Measurements from ENCODE around the gene ATP11C.
"Not testable (repeated sequence)": the region's sequence is repeated elsewhere in the genome, so short reads cannot be mapped to it uniquely, and the experiment has no call there.

Gene ATP11C

GRCh38 chrX:139932901-139933796 lies at the start of gene ATP11C:
TSS of gene ATP11C (minus strand) at chrX:139933053. CDS start at chrX:139932042, 1,011 bp downstream.
- DNase-seq = peak; percentile 62 to 64

GRCh38 chrX:139974471-139974870 lies 41.6 kb upstream of the ATP11C start:
- DNase-seq = no peak

DNA sequence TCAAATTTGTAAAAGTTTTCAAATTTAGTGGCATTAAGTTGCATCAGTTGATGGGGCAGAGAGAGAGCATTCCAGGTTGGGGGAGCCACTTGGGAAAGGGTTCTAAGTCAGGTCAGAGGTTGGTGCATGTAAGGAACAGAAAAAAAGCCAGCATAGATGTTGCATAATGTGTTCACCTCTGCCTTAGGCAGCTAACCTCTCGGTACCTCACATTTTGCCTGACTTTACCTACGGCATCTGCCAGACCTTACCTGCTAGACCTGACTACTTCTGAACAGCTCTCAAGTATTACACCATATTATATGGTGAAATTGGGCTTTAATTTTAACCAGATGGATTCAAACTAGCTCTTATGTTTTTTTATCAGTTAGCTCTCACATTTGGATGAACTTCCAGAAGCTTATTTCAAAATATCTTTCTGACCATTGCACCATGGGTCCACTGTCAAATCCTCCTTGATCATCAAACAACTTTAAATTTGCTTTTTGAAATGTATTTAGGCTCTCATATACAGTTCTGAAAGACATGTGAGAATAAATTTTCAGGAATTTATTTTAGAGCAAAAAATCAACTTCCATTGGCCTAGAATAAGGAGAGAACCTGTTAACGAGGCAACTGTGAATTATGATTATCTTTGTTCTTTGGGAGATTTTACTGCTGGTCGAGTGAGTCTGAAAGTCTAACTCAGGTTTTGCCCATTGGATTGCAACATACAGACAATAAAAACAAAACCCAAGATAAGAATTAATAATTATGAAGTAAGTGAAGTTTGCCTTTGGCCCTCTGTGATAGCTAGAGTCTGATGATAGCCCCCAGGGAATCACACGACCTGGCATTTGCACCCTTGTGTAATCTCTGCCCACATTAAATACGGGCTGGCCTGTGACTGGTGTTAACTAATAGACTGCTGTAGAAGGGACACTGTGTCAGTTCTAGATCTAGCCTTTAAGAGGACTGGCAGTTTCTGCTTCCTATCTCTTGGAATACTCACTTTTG lies 40.1 kb upstream of the ATP11C start:
- no peak for DNase-seq

- no peak for DNase-seq
Measured at GRCh38 chrX:139972113-139972512, 39.3 kb upstream of the ATP11C start.

GRCh38 chrX:139971394-139971749 lies 38.5 kb upstream of the ATP11C start:
- no peak for DNase-seq

DNA sequence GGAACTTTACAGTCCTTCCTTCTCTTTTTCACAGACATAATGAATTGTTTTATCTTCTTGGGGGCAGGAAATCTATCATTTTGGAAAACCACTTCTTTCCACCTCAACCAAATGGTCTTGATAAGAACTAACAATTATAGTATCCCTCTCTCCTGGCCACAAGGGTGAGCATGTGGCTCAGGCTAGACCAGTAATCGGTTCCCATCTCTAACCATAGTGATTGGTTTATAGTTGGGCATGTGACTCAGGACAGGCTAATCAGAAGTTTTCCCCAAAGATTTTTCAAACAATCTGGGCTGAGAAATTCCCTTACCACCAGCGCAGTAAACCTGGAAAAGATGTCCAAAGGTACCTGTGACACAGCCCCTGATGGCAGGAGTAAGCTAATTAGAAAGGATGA lies 36.4 kb upstream of the ATP11C start:
- DNase-seq = no peak

DNA sequence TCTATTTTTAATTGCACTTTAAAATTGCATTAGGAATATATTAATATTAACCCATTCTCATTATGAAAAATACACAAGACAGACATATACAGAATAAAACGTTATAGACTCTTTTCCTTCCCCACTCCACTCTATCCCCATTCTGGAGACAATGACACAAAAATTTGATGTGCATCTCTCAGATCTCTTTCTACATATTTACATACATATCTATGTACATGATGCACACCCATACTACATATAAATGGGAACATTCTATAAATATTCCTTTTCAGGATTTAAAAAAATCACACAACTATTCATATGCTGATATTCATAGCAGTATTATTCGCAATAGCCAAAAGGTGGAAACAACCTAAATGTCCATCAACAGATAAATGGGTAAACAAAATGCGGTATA lies 34.9 kb upstream of the ATP11C start:
- DNase-seq = no peak

GRCh38 chrX:139967300-139967699 lies 34.4 kb upstream of the ATP11C start:
- peak in 1 of 2 experiments; percentile 1 for DNase-seq

DNA sequence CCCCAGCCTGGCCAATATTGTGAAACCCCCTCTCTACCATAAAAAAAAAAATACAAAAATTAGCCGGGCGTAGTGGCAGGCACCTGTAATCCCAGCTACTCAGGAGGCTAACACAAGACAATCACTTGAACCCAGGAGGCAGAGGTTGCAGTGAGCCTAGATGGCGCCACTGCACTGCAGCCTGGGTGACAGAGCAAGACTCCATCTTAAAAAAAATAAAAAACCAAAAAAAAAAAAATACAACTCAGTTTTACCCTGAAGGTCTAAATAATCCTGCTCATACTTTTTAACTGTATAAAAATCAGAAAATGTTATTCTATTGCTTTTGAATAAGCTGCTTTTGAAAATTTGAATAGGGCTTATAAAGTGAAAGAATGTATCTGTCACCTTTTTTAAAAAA lies 33.3 kb upstream of the ATP11C start:
- peak in 1 of 2 experiments; percentile 0 for DNase-seq

DNA sequence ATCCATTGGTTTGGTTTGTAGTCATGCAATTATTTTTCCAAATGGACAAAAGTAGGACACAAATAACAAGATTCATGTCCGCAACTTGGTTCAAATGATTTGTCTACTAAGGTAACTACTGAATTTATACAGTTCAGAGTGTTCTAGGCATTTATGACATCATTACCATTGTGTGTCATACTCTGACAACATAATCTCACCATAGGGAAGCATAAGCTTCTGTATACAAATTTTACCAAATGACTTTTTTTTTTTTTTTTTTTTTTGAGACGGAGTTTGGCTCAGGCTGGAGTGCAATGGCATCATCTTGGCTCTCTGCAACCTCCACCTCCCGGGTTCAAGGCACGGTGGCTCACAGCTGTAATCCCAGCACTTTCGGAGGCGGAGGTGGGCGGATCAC lies 32.6 kb upstream of the ATP11C start, which contains the start of gene CXorf66:
CXorf66 (minus strand) TSS at position 101 of the 400 bp plus-strand sequence; CDS start at position 76, 25 bp downstream.
- no peak for DNase-seq

DNA sequence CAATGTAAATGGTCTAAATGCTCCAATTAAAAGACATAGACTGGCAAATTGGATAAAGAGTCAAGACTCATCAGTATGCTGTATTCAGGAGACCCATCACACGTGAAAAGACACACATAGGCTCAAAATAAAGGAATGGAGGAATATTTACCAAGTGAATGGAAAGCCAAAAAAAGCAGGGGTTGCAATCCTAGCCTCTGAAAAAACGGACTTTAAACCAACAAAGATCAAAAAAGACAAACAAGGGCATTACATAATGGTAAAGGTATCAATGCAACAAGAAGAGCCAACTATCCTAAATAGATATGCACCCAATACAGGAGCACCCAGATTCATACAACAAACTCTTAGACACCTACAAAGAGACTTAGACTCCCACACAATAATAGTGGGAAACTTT lies 28.2 kb upstream of the ATP11C start:
- not testable (repeated sequence) for DNase-seq

DNA sequence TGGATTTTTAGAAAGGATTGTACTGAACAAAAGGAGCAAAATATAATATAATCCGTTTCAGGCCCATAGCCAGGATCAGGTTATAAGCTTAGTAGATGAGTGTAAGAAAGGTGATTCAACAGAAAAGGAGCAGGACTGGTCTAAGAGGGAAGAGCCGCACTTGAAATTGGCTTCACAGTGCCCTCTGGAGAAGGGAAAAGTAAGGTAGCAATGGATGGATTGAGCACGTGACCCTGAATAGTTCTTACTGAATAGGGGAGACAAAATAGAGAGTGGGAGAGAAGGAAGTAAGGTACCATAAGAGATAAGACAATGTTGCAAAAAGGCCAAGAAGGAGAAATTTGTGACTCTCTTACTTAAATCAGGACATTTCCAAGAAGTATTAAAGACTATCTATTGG lies 16.9 kb upstream of the ATP11C start:
- no peak for DNase-seq

- no peak for DNase-seq
Measured at GRCh38 chrX:139945075-139945474, 12.2 kb upstream of the ATP11C start.

DNA sequence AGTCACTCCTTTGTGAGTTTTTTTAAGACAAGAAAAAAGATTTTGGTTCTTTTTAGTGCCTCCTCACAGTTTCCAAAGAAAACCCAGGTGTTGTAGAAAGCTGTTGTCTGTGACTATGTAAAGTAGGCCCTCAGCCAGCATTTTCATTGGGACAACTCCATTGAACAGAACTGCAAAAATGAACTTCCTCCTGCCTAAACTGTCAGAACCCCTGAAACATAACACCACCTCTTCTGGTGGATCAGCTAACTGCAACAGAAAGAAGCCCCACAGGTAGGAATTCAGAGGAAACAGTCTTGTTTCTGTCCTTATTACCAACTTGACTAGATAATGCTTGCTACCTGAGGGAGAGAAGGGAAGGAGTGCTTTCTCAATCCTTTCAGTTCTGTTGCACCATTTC lies 3.4 kb upstream of the ATP11C start:
- DNase-seq = peak in 1 of 2 experiments; percentile 2

- no peak for DNase-seq
Measured at GRCh38 chrX:139933904-139934303, 1.1 kb upstream of the ATP11C start.

GRCh38 chrX:139932073-139932900 lies 566 bp downstream of the ATP11C start:
- DNase-seq = no peak

- DNase-seq = no peak
Measured at GRCh38 chrX:139931646-139932072, 1.2 kb downstream of the ATP11C start.

DNA sequence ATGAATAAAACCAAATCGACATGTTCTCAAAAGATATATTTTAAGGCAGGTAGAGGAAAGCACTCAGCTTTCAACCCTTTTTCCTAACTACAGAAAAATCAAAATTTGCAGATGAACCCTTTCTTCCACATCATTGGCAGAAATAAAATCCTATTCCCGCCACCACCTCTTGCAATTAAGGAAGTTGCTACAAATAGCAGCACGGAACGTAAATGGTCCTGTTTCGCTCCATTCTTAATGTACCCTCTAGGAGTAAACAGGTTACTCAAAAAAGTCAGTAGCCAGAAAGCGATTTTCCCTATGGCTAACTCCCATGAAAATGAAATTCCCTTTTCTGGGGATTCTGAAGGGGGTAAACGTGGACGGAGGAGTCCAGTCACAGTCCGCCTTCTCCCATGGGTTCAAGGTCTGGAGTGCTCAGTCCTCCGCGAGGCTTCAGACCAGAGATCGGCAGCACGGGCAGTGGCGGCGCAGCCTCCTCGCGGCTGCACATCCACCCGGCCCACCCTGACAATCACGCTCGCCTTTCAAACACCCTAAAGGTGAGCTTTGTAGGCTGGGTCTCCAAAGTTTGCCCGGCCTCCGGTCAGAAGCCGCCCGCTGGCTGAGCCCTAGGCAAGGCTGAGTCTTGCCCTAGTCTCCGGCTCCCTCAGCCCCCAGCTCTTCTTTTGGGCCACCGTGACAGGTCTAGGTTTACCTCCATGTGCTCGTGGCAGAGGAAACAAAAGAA lies 1.8 kb downstream of the ATP11C start:
- peak; percentile 6 to 20 for DNase-seq

- no peak for DNase-seq
Measured at GRCh38 chrX:139930401-139930800, 2.5 kb downstream of the ATP11C start.

GRCh38 chrX:139929876-139930275 lies 3.0 kb downstream of the ATP11C start:
- no peak for DNase-seq

GRCh38 chrX:139924696-139925095 lies 8.2 kb downstream of the ATP11C start:
- DNase-seq = no peak
